ENCODE measurements around the gene USP15.
A peak's percentile ranks its signal among the peaks of the same experiment; 100 is the strongest.

USP15 gene

DNA sequence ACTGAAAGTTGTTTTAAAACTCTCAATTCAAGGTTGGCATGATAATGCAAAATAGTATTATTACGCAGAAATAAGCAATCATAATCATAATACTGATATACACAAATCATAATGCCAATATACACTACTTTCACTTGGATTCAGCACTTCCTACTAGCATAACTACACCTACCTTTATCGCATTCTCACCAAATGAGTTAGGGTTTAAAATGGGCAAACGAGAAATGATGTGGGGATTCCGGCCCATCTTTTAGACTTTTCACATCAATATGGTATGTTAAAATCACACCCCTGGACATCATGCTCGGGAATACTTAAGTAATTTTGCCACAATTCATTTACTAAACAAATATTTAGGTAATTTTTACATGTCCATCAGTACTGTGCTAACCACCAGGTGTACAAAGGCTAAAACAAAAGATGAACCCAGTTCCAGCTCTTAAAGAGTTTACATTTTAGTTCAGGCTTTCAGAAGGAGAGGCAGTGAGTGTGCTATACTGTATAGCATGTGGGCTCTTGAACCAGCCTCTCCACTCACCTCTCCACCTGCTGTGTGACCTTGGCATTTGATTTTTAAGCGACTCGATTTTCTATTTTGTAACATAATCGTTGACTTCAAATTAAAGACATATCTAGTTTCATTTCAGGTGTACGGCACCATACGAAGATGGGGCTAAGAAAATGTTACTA lies 1.1 kb upstream of the USP15 start:
- DNase-seq, result peak; percentile 46

DNA sequence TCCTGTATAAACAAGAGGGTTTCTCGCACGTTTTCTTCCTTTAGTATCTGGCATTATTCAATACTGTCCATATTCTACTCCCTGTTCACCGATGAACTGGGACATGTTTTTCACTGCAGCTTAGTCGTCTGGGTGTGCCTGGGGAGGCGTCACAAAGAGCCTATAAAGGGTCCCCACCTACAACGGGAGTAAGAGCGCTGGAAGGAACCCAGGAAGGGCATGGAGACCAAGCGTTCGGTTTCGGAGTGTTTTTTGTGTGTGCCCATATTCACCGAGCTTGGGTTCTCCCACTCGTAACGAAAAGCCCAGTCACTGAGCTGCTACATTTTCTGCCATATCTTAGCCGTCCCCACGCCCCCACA lies 592 bp upstream of the USP15 start:
- DNase-seq, result peak; percentile 72

- peak; percentile 44 for DNase-seq
These were observed 804 bp downstream of the USP15 start for GRCh38 chr12:62260733-62261683.

DNA sequence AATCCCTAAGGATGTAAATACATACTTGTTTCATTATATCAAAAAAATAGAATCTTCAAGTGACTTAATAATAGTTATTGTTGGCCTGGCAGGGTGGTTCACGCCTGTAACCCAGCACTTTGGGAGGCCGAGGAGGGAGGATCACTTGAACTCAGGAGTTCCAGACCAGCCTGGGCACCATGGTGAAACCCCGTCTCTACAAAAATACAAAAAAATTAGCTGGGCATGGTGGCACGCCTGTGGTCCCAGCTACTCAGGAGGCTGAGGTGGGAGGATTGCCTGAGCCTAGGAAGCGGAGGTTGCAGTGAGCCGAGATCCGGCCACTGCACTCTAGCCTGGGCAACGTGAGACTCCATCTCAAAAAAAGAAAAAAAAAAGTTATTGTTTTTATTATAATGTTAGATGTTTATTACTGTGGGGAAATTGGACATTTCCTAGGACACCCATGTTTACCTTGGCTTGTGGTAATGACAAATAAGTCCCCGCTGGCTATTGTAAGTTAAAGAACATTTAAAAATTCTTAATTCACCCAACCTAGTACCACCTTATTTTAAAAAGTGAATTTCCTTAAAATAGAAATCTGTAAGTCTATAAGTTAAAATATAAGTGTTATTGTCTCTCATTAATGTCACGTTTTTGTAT lies 1.8 kb downstream of the USP15 start:
- no peak for DNase-seq

- DNase-seq, result no peak
These were observed 3.0 kb downstream of the USP15 start for GRCh38 chr12:62263232-62263631.

DNA sequence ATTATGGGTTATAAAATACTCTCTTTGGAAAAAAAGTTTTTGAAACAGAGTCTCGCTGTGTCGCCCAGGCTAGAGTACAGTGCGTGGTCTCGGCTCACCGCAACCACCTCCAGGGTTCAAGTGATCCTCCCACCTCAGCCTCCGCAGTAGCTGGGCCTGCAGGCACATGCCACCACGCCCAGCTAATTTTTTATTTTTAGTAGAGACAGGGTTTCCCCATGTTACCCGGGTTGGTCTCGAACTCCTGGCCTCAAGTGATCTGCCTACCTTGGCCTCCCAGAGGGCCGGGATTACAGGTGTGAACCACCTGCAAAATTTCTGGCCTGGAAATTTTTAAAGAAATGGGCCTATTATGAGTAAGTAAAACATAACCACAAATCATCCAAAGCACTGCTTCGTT lies 3.8 kb downstream of the USP15 start:
- no peak for DNase-seq

DNA sequence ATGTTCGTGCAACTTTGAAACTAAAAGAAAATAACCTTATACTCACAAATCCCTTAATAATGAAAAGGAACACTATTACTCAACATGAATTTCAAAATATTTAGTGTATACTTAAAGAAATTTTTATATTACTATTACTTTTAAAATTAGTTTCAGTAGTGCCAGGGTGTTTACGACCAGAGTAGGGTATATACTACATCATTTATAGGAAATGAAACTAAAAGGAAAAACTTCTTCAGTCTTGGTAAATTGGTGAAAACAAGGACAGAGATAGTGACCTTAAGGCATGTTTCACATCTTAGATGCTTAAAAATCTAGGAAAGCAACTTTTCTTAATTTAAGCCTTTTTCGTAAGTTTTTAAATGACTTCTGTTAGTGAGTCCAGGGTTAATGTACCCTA lies 4.5 kb downstream of the USP15 start:
- DNase-seq, result no peak

- DNase-seq, result no peak
These were observed 5.3 kb downstream of the USP15 start for GRCh38 chr12:62265511-62265910.

- DNase-seq, result no peak
These were observed 6.8 kb downstream of the USP15 start for GRCh38 chr12:62267026-62267425.

GRCh38 chr12:62267480-62267879 lies 7.3 kb downstream of the USP15 start:
- DNase-seq, result no peak

DNA sequence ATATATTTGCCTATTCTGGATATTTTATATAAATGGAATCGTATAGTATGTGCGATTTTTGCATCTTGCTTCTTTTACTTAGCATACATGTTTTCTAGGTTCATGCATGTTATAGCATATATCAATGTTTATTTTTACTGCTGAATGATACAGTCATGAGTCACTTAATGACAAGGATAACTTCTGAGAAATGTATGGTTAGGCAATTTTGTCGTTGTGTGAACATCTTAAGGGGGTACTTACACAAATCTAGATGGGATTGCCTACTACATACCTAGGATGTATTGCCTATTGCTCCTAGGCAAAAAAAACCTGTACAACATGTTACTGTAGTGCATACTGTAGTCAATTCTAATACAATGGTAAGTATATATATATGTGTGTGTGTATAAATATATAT lies 8.8 kb downstream of the USP15 start:
- no peak for DNase-seq

DNA sequence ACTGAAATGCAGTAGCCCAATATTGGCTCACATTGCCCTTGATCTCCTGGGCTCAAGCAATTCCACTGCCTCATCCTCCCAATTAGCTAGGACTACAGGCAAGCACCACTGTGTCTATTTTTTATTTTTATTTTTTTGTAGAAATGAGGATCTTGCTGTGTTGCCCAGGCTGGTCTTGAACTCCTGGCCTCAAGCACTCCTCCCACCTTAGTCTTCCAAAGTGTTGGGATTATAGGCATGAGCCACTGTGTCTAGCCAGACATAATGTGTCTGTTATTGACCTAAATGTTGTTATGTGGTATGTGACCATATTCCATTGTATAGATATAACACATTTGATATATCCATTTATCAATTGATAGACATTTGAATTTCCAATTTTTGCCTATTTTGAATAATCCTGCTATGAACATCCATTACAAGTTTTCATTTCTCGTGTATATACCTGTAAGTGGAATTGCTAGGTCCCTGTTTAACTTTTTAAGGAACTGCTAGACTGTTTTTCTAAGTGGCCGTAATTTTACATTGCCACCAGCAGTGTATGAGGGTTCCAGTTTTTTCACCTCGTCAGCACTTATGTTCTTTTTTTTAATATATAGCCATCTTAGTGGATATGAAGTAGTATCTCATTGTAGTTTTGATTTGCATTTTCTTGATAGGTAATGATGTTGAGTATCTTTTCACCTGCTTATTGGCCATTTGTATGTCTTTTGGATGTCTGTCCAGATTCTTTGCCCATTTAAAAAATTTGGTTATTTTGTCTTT lies 9.4 kb downstream of the USP15 start:
- DNase-seq, result no peak

DNA sequence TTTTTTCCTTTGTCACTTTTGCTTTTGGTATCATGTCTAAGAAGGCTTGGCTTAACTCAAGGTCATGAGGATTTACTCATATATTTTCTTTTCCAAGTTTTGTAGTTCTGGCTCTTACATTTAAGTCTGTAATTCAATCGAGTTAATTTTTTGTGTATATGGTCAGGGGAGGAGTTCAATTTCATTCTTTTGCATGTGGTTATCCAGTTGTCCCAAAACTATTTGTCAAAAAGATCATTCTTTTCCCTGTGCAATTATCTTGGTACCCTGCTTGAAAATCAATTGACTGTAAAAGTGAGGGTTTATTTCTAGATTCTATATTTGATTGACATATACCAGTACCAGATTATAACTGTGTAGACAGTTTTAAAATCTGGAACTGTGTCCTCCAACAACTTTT lies 10.2 kb downstream of the USP15 start:
- no peak for DNase-seq

DNA sequence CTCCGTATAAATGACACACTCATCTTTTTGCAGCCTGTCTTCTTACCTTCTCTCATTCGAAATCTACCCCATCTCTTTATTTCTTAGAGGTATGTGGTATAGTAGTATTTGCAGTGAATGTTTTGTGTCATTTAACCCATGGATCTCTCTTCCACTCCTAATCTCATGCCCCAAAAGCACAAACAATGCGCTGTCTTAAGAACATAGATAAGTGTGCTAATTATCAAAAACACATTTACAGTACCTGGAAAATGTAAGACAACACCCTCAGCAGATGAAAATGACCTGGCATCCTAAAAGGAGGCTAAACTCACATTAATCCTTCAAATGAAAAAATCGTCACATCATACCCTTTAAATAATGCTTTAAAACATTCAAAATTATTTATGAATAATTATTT lies 10.7 kb downstream of the USP15 start:
- no peak for DNase-seq

DNA sequence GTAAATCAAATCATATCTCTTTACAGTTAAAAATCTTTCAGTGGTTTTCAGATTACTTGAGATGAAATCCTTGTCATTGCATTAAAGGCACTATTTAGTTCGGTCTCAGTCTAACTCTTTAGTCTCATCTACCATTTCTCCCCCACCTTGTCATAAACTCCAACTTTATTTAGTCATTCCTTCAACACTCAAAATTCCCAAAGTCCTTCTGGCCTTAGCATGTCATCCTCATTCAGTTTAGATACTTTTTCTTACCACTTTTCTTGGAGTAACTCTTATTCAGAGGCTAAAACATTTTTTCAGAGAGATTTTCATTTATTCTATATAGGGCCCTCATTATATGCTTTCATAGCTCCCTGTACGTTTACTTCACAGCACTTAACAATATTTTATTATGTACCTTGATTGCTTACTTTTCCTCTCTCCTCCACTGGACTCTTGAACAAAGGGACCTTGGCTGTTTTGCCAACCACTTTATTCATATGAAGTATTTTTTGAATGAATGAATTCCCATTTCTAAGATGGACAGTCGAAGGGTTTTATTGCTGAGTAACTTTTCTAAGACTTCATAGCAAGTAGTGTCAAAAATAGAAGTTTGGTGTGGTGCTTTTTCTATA lies 12.8 kb downstream of the USP15 start:
- no peak for DNase-seq

- no peak for DNase-seq
These were observed 13.6 kb downstream of the USP15 start for GRCh38 chr12:62273724-62274380.

DNA sequence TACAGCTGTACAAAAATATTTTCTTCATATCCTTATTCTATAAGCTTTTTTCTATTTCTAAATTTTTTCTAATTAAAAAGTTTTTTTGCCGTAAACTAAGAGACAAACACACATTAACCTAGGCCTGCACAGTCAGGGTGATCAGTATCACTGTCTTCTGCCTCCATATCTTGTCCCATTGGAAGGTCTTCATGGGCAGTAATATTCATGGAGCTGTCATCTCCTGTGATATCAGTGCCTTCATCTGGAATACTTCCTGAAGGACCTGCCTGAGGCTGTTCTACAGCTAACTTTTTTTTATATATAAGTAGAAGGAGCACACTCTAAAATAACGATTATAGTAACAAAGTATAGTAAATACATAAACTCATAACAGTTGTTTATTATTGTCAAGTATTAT lies 17.8 kb downstream of the USP15 start:
- no peak for DNase-seq

- no peak for DNase-seq
These were observed 18.9 kb downstream of the USP15 start for GRCh38 chr12:62279058-62279457.

DNA sequence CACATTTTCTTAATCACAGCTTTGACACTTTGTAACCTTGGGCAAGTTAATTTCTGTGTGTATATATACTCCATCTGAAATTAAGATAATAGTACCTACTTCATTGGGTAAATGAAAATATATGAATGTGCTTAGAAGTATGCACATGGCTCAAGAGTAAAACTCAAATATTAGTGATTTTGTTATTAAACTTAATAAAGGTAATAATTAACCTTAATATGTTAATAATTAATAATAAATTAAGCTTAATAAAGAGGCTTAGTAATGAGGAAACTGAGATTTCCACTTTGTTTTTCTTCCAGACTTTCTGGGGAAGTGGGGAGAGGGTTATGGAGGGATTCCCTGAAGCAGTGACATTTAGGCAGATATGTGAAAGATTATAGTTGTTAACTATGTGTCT lies 19.8 kb downstream of the USP15 start:
- DNase-seq, result no peak

GRCh38 chr12:62282057-62282774 lies 22.0 kb downstream of the USP15 start:
- DNase-seq, result no peak

- no peak for DNase-seq
These were observed 24.5 kb downstream of the USP15 start for GRCh38 chr12:62284749-62285148.
